H4 (cell line): Measurements from ENCODE around the gene TRNP1. TPM values are rescaled to one million over a fixed set of nuclear protein-coding genes. Genes with fewer than 3 reads are reported as not detected.
A peak's percentile ranks its signal among the peaks of the same experiment; 100 is the strongest.

ENCODE experiments used
- DNase-seq: peaks from one replicate; pipeline ENCODE4 v3.0.0-alpha.2; 2015; ENCODE audit warnings: low spot score
- total RNA-seq: library from RNA; depleted of rRNA; stranded (reverse); fragments of >200 nt; shearing (Covaris generic); gene quantifications from 2 replicates; pipeline ENCODE4 v1.2.3, GENCODE V29; 2014

TRNP1 gene
- total RNA-seq, 1 experiment from 2014 or later: 3.3 TPM

- no peak for DNase-seq
These were observed 8.3 kb downstream of the TRNP1 start for GRCh38 chr1:27001570-27002360.

DNA sequence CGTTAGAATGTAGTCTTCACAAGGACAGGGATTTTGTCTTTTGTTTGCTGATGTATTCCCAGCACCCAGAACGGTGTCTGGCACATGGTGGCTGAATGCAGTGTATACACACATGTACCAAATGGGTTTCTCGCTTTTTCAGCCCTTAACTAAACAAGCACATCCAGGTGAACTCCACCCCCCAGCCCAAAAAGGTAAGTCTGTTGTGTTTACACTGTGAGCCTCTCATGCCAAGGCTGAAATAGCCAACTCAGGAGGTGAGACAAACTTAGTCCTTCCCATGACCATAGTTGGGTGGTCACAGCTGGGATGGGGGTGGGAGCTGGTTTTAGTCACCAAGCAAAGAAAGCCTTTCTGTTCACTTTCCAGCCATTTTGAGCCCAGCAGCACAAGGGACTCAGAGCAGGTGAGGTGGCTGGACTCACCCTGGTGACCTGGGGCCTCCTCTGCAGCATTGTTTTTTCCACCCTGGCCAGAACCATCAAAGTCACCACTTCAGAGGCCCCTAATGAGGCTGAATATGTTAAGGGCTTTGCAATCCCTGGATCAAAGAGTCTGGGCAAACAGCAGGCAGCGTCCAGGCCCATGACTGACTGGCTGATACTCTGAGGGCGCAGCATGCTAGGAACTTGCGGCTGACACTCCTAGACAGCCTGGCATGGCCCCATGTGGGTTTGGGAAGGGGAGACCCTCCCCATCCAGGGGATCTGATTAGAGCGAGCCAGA lies 10.4 kb downstream of the TRNP1 start:
- DNase-seq: no peak

DNA sequence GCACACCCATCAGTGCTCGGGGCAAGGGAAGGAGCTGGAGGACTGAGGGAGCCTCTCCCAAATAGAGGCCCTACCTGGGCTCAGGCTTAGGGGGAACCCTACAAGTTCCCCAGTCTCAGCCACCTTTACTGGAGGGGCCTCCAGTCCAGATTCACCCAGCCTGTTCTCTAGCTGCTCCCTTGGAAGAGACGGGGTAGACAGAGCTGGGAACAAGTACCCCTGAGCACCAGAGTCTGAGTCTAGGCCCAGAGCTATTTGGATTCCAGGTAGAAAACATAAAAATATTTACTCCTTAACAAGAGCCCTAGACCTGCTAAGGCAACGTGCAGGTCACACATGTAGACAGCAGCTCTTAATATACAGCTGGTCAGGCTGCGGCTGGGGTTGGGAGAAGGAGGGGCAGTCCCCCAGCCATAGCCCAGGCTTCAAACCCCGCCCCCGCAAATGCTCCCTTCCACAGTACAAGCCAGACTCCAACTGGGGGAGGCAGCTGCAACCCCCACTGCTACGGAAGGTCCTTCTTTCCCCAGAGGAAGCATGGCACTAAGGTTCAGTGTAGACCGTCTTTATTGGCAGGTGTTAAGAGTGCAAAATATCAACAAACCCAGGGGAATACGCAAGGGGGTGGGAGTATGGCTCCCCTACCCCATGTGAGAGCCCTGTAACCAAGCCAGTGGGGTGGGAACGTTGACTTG lies 11.1 kb downstream of the TRNP1 start:
- no peak for DNase-seq

DNA sequence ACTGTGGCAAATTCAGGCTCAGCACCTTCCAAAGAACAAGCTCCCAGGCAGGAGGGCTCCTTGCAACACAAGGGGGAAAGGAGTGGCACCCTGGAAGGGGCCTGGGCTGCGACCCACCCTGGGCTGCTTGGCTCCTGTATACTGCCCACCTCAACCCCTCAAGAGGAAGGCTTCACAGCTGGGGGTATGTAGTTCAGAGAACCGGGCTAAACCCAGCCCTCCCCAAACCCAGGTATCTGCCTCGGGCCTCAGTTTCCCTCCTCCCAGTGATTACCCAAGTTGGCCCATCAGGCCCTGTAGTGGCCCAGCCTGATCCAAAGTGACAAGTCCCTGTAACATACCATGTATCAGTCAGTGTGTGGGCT lies 11.7 kb downstream of the TRNP1 start:
- no peak for DNase-seq

DNA sequence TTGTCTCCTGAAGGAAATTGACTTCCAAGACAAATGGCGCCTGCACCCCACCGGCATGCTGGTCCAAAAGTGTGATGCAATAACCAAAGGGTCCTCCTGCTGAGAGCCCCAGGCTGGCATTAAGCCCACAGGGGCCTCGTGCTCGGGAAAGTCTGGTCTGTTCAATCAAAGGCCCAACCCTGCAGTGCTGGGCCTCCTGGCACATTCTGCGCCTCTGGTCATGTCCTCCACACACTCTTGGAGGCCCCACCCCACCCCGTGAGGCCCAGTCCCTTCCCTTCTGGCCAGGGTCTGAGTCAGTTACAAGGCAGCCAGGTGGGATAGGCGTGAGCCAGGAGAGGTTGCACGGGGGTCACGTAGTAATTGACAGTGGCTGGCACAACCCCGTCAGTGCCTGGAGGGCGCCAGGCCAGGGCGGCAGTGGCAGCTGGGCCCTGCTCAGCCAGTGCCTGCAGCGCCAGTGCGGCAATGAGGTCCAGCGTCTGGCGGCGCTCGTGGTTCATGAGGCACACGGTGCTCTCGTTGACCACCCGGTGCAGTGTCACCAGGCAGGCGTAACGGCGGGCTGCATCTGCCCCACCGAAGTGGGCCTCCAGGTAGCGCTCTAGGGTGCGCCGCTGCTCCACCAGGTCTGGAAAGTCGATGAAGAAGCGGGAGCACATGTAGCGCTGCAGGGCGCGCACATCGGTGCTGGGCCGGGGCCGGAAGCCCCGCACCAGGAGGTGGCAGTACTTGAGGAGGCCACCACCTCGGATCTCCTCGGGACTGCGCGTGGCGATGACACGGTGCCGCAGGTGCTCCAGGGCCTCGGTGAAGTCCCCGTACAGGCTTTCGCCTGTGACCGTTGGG lies 12.4 kb downstream of the TRNP1 start:
- no peak for DNase-seq

DNA sequence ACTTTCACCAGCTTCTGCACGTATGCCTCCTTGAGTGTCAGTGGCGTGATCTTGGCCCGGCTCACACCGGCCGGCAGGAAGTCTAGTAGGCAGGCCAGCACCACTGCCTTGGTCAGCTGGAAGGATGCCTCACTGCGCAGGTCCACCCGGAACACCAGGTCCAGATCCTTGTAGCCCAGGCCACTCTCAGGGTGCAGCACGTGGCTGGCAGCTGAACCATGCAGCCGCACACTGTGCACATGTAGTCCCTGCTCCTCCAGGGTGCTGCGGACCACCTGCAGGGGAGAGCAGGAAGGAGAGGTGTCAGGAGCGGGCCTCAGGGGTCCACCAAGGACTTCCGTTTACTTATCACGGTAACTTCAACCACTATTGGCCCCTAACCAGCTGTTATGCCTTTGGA lies 13.2 kb downstream of the TRNP1 start:
- DNase-seq: no peak

- DNase-seq: no peak
These were observed 14.6 kb downstream of the TRNP1 start for GRCh38 chr1:27007909-27008582.

DNA sequence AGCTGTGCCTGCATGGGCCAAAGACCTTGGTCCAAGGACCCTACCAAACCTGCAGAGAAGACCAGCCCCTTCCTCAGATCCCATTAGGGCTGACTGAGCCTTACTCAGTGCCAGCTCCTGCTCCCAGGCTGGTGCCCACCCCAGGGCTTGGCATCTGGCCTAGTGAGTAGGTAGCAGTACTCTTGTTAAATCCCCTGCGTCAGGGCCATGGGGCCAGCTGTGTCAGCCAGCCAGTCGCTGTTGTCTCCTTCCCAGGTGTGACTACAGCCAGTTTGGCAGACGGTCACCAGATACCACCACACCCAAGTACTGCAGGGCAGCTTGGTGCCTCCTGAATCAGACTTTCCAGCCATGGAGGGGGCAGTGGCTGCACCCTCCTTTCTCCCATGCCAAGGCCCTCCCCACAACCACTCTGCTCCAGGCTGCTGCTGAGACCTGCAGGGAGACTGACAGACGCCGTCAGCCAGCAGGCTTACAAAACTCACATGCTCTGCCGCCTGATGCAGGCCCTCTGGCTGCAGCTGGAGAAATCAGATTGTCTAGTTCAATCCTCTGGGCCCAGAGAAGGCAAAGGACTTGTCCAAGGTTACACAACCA lies 16.2 kb downstream of the TRNP1 start:
- DNase-seq: peak; percentile 46

DNA sequence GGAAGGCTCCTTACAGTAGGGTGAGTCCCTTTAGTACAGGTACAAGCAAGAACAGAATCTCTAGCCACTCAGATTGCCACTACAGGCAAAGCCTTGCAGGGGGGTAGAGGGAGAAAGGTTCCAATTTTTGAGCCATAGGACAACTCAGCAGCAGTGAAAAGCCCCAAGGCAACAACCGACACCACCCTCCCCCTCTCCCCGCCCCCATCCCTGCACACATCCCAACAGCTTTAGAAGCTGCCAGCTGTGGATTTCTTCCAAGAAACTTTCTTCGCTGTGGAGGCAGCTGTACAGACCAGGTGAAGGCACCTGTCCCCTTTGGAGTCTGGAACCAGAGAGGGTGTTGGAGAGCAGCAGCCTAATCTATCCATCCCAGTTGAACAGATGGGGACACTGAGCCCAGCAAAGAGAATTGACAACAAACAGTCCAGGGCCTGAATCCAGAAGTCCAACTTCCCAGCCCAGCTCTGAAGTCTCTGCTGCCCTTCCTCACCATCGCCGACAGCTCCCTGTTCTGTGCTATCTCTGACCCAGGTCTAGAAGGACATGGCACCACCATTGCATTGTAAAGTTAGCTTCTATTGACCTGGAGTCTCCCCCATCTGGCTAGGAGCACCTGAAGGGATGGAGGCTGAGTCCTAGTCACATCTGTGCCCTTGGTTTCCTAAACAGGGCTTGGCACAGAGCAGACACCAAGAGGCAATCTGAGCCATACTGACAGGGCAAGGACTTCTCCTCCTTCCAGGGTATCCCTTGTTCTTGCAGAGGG lies 16.9 kb downstream of the TRNP1 start:
- DNase-seq: no peak

GRCh38 chr1:27011058-27011764 lies 17.7 kb downstream of the TRNP1 start:
- peak; percentile 85 for DNase-seq

DNA sequence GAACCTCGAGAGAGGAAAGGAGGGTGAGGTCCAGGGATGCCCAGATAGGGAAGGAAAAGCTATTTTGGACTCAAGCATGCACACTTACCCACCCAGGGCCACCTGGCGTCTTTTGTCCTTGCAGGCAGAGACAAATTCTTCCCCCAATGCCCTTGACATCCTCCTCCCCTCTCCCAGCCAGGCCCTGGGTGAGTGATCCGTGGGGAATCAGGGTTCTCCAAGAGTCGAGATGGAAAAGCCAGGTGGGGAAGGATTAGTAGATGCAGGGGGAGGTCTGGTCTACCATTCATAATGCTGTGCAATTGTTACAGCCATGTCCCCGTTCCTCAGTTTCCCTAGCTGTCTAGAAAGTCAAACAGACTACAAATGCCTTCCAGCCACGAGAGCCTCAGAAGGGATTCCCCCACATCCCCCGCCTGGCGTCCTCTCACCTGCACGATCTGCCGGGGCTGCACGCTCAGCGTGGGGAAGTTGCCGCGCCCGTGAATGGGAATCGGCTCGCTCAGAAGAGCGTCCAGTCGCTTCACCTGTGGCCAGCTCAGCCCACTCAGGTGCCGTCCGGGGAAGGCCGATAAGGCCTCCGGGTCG lies 18.6 kb downstream of the TRNP1 start:
- DNase-seq: peak; percentile 9

GRCh38 chr1:27015260-27015659 lies 21.8 kb downstream of the TRNP1 start:
- DNase-seq: no peak

GRCh38 chr1:27016376-27016775 lies 22.9 kb downstream of the TRNP1 start:
- no peak for DNase-seq

DNA sequence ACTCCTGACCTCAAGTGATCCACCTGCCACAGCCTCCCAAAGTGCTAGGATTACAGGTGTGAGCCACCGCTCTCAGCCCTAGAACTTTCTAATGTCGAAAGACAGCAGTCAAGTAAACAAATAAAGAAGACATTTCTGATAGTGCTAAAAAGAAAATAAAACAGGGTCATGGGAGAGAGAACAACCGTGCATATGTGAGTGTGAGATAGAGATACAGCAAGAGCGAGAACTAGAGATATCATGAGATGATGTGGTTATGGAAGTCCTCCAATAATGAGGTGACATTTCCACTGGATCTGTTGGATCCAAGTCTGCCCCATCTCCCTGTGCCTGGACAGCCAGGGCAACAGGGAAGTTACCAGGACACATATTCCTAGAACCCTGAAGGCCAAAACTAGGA lies 23.7 kb downstream of the TRNP1 start:
- DNase-seq: no peak

DNA sequence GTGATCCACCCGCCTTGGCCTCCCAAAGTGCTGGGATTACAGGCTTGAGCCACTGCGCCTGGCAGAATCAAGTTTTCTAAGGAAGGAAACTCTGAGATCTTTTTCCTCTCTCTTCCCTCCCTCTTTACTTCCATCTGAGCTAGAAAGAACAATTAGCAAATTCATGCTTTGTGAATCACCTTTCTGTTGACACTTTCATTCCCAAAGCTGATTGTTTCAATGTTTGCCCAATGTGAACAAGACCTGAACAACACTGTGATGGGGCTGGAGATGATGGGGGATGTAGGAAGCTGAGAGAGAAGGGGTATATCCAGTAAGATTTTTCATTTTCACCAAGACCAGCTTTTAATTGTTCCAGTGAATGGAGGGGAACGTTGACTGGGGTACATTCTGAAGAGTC lies 24.8 kb downstream of the TRNP1 start:
- no peak for DNase-seq

GRCh38 chr1:27021354-27022031 lies 28.0 kb downstream of the TRNP1 start:
- no peak for DNase-seq

DNA sequence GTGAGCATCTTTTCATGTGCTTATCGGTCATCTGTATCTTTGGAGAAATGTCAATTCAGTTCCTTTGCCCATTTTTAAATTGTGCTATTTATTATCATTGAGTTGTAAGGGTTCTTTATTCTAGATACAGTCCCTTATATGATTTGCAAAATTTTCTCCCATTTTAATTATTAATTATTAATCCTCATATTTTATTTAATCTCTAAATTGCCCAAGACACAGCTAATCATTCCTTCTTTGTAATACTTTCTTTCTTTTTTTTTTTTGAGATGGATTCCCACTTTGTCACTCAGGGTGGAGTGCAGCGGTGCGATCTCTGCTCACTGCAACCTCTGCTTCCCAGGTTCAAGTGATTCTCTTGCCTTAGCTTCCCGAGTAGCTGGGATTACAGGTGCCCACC lies 32.2 kb downstream of the TRNP1 start:
- DNase-seq: no peak
